GM21619 (cell line): ENCODE data around the gene HIF1A.

Experiments
- ATAC-seq: cut with Tn5 transposase; IDR thresholded peaks from one replicate; pipeline ENCODE4 v1.9.1; 2021; ENCODE audit not compliant: unreplicated experiment

HIF1A gene

GRCh38 chr14:61769893-61770292 is 74.6 kb downstream of the HIF1A start:
- ATAC-seq = no peak

- no peak for ATAC-seq
These were observed 79.5 kb downstream of the HIF1A start for GRCh38 chr14:61774861-61775260.

GRCh38 chr14:61780125-61780524 is 84.8 kb downstream of the HIF1A start:
- no peak for ATAC-seq

GRCh38 chr14:61797309-61797708 is 102.0 kb downstream of the HIF1A start:
- ATAC-seq = no peak
